Measurements from ENCODE around the gene ADCYAP1R1. TPM values are rescaled to one million over a fixed set of nuclear protein-coding genes. Genes with fewer than 3 reads are reported as not detected.

Gene ADCYAP1R1
- total RNA-seq, 1 experiment from 2014 or later: not detected

- Mint-ChIP-seq H3K36me3 (ENCODE audit: insufficient read depth, unreplicated experiment) (no peaks in the 10 kb centered on the region), H3K9me3 (ENCODE audit: unreplicated experiment) (no peaks in the 10 kb centered on the region), H3K4me3 (ENCODE audit: unreplicated experiment) (no peak overlapping the region), H3K4me1 (ENCODE audit: insufficient read depth, unreplicated experiment) (no peaks in the 10 kb centered on the region), H3K27me3 (ENCODE audit: insufficient read depth, unreplicated experiment) (peaks cover 41% of the 10 kb centered on the region), H3K27ac (ENCODE audit: low read depth, unreplicated experiment) (no peak overlapping the region)
- CTCF ChIA-PET: interaction anchor here (1.2 kb wide), 2 partner anchors 9 to 100 kb away, joined by 4 to 7 read pairs; no protein-coding TSS in a partner anchor
- no peak for TF ChIP-seq CTCF (IDR thresholded peaks at IDR 0.05; ENCODE audit: unreplicated experiment)
- BruUV-seq (replicated peaks): no TSS peak
- DNase-seq (ENCODE audit: unreplicated experiment): no peak
- intact Hi-C loops (cut with micrococcal nuclease): no loop called here
- POLR2A ChIA-PET: no interaction called here
Observed at GRCh38 chr7:31082447-31082846, 30.3 kb downstream of the ADCYAP1R1 start.

GRCh38 chr7:31083210-31083786 lies 31.2 kb downstream of the ADCYAP1R1 start:
- H3K27ac Mint-ChIP-seq (ENCODE audit: low read depth, unreplicated experiment): no peak overlapping the region
- no peaks in the 10 kb centered on the region for H3K9me3 Mint-ChIP-seq (ENCODE audit: unreplicated experiment)
- CTCF ChIA-PET: no interaction called here
- no TSS peak for BruUV-seq (replicated peaks)
- no peak for DNase-seq (ENCODE audit: unreplicated experiment)
- TF ChIP-seq CTCF (IDR thresholded peaks at IDR 0.05; ENCODE audit: unreplicated experiment): no peak
- no peaks in the 10 kb centered on the region for H3K36me3 Mint-ChIP-seq (ENCODE audit: insufficient read depth, unreplicated experiment)
- H3K27me3 Mint-ChIP-seq (ENCODE audit: insufficient read depth, unreplicated experiment): peaks cover 50% of the 10 kb centered on the region
- POLR2A ChIA-PET: no interaction called here
- H3K4me1 Mint-ChIP-seq (ENCODE audit: insufficient read depth, unreplicated experiment): no peaks in the 10 kb centered on the region
- intact Hi-C loops (cut with micrococcal nuclease): no loop called here
- no peak overlapping the region for H3K4me3 Mint-ChIP-seq (ENCODE audit: unreplicated experiment)

- ChIA-PET CTCF (no interaction called here), POLR2A (no interaction called here)
- Mint-ChIP-seq H3K4me3 (ENCODE audit: unreplicated experiment) (no peak overlapping the region), H3K36me3 (ENCODE audit: insufficient read depth, unreplicated experiment) (no peaks in the 10 kb centered on the region), H3K4me1 (ENCODE audit: insufficient read depth, unreplicated experiment) (no peaks in the 10 kb centered on the region), H3K9me3 (ENCODE audit: unreplicated experiment) (no peaks in the 10 kb centered on the region), H3K27me3 (ENCODE audit: insufficient read depth, unreplicated experiment) (peaks cover 59% of the 10 kb centered on the region), H3K27ac (ENCODE audit: low read depth, unreplicated experiment) (no peak overlapping the region)
- no peak for DNase-seq (ENCODE audit: unreplicated experiment)
- BruUV-seq (replicated peaks): no TSS peak
- intact Hi-C loops (cut with micrococcal nuclease): no loop called here
- no peak for TF ChIP-seq CTCF (IDR thresholded peaks at IDR 0.05; ENCODE audit: unreplicated experiment)
Observed at GRCh38 chr7:31084226-31084625, 32.1 kb downstream of the ADCYAP1R1 start.

GRCh38 chr7:31087351-31087750 lies 35.2 kb downstream of the ADCYAP1R1 start:
- no TSS peak for BruUV-seq (replicated peaks)

More at GRCh38 chr7:31087351-31087750, 35.2 kb downstream of the ADCYAP1R1 start:
- intact Hi-C loops (cut with micrococcal nuclease): no loop called here
- DNase-seq (ENCODE audit: unreplicated experiment): no peak
- H3K4me1 Mint-ChIP-seq (ENCODE audit: insufficient read depth, unreplicated experiment): no peaks in the 10 kb centered on the region
- no peak overlapping the region for H3K4me3 Mint-ChIP-seq (ENCODE audit: unreplicated experiment)
- H3K36me3 Mint-ChIP-seq (ENCODE audit: insufficient read depth, unreplicated experiment): no peaks in the 10 kb centered on the region
- no peak overlapping the region for H3K27ac Mint-ChIP-seq (ENCODE audit: low read depth, unreplicated experiment)
- TF ChIP-seq CTCF (IDR thresholded peaks at IDR 0.05; ENCODE audit: unreplicated experiment): no peak
- CTCF ChIA-PET: interaction anchor here (0.5 kb wide), 1 partner anchor 103 kb away, joined by 3 read pairs; no protein-coding TSS in a partner anchor
- POLR2A ChIA-PET: no interaction called here
- no peaks in the 10 kb centered on the region for H3K9me3 Mint-ChIP-seq (ENCODE audit: unreplicated experiment)
- H3K27me3 Mint-ChIP-seq (ENCODE audit: insufficient read depth, unreplicated experiment): peaks cover 67% of the 10 kb centered on the region
